Activated T-cell treated with anti-CD3 and anti-CD28 coated beads, Interleukin-2, amount 50 U/mL, for 48 hours (primary cell): ENCODE results near the gene S1PR1.

Experiments
- DNase-seq, 2 experiments: peaks; one replicate each; pipeline ENCODE4 v3.0.0-alpha.2; 2020

S1PR1 gene

DNA sequence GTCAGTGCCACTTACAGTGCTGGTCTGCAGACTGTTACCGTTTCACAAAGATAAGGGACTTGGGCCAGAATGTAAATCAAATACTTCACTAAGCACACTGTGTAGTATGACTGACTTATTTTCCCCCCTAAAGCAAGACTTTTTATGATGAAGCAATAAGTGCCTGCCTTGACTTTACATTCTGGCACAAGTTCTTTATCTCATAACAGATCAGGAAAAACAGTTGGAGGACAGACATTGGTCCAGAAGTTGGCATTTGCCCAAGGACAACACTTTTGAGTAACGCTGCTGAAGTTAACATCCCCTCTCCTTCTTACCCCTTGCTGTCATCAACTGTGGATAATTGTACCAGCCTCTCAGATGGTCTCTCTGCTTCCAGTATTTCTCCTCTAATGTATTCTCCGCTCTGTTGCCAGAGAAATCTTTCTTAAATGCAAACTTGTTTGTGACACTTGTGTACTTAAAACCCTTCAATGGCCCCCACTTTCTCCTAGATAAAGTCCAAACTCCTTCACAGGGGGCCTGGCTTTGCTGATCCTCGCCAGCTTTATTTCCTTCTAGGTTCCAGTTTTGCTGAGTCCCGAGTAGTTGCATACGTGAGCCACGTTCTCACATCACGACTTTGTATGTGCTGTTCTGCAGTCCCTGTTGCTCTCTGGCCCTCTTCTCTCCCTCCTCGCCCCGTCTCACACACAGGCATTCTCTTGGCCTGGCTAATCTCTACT is 45.7 kb downstream of the S1PR1 start:
- no peak for DNase-seq

GRCh38 chr1:101283443-101283842 is 46.6 kb downstream of the S1PR1 start:
- no peak for DNase-seq

GRCh38 chr1:101284021-101284420 is 47.2 kb downstream of the S1PR1 start:
- peak; percentile 69 to 73 for DNase-seq

DNA sequence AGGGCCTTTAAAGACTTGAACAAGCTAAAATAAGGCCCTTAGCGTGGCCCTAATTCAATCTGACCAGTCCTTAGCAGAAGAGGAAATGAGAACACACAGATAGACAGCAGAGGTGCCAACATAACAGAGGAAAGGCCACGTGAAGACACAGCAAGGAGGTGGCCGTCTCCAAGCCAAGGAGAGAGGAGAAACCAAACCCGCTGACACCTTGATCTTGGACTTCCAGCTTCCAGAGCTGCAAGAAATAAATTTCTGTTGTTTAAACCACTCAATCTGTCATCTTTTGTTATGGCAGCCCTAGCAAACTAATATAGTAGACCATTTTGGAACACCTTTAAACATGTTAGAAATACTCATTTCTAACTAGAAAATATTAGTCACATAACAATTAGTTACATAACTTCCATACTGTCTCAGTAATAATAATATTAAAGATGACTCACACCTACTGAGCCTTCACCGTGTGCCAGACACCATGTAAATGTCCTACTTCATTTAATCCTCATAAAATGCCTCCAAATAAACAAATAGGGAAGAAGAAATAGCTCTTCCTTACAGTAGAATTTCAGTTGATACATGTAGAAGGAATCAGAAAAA is 47.9 kb downstream of the S1PR1 start:
- no peak for DNase-seq

DNA sequence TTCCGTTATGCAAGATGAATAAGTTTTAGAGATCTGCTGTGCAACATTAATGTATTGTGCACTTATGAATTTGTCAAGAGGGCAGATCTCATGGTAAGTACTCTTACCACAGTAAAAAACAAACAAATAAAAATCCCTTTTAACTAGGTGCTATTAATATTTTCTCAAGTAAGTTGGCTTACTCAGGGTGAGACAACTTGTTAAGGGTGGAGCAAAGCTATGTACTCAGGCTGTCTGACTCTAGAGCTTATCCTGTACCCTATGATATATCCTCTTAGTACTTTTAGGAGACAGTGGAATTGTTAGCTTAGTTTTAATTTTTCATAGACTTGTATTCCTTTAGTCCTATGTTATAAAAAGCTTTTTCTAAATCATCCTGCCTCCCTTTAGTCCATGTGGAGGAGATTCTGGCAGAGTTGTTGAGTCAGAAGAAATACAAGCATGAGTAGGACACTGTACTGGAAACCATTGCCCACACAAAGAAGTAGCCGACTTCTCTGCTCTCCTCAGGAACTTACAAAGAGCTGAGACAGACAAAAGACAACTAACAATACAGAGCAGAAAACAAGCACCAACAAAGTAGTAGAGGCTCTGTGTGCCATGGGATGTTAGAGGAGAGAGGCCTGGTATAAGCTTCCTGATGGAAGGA is 49.2 kb downstream of the S1PR1 start:
- no peak for DNase-seq

- peak; percentile 69 to 74 for DNase-seq
Observed at GRCh38 chr1:101288491-101288944, 51.7 kb downstream of the S1PR1 start.

GRCh38 chr1:101290119-101290921 is 53.5 kb downstream of the S1PR1 start:
- no peak for DNase-seq
